Measurements from ENCODE around the gene HEPACAM.
"Not testable (repeated sequence)": the region's sequence is repeated elsewhere in the genome, so short reads cannot be mapped to it uniquely, and the experiment has no call there.

The HEPACAM gene, protein sequence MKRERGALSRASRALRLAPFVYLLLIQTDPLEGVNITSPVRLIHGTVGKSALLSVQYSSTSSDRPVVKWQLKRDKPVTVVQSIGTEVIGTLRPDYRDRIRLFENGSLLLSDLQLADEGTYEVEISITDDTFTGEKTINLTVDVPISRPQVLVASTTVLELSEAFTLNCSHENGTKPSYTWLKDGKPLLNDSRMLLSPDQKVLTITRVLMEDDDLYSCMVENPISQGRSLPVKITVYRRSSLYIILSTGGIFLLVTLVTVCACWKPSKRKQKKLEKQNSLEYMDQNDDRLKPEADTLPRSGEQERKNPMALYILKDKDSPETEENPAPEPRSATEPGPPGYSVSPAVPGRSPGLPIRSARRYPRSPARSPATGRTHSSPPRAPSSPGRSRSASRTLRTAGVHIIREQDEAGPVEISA

DNA sequence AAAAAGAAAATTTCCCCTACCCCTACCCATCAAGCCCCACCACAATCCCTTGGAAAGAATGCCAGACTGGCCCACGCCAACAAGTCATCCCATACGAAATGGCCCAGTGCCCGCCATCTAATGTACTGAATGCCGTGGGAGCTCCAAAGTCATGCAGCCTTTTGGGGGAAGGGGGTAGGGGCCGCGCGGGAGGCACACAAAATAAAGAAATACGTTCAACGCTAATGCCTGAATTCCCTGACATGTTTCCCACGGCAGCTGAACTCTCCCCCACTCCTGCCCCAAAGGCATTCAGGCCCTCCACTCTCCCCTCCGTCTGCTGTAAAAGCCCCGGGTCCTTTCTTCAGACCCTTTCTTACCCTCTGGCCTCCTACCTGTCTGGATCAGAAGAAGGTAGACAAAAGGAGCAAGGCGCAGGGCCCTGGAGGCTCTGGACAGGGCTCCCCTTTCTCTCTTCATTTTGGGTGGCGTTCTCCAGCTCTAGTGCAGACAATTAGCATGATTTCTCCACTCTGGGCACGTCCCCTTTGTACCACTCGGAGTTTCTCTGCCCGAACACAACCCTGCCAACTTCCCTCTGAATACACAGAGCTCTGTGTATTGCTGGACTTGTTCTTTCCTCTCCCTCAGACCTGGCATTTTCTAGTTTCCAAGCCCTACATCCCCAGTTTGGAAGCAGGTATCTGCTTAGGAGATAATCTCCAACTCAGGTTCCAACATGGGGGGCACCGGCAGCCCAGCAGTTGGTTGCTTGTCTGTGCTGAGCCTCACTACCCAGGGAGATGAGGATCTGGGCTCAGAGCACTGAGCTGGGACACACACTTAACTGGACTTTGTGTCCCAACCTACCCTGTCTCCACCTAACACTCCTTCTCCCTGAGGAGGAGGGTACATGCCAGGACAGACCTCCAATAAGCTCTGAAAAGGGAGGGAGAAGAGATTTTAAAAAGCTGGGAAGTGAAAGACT is at the start of gene HEPACAM:
Gene HEPACAM (minus strand): TSS at position 500 of the 967 bp plus-strand sequence. CDS start 41 bp downstream, at position 459.
- no peak for DNase-seq

DNA sequence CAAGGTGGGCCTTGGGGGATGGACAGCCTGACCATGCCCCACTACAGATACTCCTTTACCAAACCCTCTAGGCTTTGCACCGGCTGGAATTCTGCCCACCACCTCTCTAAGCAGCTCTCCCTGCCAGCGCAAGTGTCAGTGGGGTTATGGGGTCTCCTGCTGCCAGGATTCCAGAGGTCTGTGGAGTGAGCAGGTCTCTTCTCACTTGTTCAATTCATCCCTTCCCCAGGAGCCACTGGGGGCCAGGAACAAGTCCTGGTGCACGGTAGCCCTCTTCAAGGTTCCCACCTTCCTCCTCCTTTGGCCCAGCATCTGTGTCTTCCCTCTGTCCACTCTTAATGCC is 48.6 kb upstream of the HEPACAM start:
- DNase-seq = no peak

DNA sequence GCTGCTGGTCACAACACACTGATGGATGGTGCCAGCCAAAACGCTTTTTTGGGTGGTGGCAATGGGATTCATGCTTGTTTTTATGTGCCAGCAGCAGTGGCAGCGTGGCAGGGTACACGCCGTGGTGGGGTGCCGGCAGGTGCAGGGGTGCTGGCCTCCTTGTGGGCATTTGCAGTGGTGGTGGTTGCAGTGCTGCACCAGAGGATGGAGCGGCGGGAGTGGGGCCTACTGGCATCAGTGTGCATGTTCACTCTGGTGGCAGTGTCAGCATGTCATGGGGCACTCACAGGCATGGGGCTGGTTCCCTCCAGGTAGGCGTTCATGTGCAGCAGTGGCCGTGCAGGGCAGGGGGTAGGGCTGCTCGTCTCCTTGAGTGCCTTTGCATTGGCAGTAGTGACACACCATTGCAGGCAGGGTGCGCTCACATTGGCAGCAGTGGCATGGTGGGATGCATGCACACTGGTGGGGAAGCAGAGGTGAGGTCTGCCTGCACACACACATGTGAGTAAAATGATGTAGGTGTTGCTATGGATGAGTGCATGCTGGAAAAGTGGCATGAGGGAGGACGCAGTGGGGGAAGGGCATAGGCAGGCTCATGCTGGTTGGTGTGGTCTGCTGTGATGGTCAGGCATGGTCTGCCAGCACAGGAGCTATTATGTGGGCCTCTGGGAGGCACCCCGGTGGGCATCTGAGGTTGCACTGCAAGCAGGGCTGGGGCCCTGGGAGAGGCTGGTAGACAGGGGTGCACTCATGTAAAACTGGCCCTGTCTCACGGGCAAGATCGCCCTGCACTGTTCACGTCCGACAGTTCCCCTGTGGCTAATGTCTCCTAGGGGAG is 48.0 kb upstream of the HEPACAM start:
- no peak for DNase-seq

DNA sequence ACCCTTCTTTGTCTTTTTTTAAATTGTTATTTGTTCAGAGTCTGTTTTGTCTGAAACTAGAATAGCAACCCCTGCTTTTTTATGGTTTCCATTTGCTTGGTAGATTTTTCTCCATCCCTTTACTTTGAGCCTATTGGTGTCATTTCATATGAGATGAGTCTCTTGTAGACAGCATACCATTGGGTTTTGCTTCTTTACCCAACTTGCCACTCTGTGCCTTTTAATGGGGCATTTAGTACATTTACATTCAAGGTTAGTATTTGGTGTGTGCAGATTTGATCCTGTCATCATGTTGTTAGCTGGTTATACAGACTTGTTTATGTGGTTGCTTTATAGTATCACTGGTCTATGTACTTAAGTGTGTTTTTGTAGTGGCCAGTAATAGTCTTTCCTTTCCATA is 46.2 kb upstream of the HEPACAM start:
- DNase-seq = no peak

DNA sequence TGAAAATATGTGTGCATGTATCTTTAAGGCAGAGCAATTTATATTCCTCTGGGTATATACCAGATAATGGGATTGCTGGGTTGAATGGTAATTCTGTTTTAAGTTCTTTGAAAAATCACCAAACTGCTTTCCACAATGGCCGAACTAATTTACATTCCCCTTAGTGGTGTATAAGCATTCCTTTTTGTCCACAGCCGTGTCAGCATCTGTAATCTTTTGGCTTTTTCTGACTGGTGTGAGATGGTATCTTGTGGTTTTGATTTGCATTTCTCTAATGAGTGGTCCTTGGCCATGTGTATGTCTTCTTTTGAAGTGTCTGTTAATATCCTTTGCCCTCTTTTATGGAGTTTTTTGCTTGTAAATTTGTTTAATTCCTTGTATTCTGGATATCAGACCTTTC is 42.5 kb upstream of the HEPACAM start:
- DNase-seq = no peak

DNA sequence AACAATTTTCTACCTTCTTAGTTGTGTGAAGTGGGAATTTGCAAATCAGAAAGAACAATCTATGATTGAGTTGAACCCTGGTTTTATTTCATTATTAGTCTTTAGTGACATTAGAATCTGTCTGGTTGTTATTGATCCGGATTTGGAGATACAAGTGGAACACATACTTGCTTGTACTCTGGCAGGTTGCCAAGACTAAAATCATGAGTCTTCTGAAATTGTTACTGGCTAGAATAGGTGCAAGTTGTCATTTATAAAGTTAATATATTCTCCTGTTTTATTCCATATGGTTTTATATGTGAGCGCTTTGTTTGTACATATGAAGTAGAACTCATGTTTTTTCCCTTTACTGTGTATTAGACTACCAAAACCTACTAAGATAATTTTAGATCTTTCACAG is 41.2 kb upstream of the HEPACAM start:
- DNase-seq = no peak

DNA sequence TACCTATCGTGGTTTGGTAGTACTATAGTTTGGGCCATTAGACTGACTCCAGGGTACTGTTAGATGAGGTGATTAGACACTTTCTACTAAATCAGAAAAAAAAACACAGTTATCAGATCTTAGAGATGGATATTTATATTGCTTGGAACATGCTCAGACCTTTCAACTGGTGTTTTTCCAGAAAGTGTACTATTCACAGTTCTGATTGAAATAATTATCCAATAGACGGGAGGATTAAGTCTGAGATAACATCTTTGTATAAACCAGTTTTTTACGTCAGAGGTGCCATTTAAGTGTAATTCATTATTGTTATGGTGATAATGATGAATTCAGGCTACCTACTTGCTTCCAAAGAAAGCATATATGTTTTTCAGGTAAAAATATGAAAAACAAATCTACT is 40.7 kb upstream of the HEPACAM start:
- DNase-seq = no peak

DNA sequence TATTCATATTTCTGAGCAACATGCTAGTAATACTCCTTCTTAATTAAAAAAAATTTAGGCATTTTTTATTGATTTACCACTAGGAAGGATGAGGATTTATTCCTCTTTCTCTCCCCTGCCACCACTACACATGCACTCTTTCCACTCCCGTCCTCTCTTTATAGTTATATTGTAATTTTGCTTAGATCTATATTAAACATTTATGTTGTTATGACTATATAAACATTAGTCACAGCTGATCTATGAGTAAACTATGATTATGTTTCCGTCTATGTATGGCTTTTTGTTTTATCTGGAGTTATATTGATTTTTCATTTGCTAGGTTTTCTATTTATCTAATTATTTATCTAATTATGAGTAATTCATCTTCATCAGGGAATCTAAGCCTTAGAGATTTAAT is 36.0 kb upstream of the HEPACAM start:
- DNase-seq = no peak

DNA sequence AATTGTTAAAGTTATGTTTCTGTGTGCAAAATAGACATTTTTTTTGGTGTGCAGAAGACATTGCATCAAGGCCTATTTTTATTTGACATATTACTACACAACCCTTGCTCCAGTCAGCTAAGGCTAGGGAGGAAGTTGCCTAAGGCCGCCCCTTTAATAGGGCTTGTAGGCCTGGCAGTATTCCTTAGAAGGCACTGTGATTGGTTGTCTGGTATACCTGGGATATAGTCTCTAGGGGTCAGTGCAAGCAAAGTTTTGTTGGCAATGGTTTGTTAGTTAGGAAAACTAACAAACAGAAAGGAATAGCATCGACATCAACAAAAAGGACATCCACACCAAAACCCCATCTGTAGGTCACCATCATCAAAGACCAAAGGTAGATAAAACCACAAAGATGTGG is 35.1 kb upstream of the HEPACAM start:
- no peak for DNase-seq

DNA sequence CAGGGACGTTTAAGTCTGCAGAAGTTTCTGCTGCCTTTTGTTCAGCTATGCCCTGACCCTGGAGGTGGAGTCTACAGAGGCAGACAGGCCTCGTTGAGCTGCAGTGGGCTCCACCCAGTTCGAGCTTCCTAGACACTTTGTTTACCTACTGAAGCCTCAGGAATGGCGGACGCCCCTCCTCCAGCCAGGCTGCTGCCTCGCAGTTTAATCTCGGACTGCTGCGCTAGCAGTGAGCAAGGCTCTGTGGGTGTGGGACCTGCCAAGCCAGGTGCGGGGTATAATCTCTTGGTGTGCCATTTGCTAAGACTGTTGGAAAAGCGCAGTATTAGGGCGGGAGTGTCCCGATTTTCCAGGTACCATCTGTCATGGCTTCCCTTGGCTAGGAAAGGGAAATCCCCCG is 32.4 kb upstream of the HEPACAM start:
- not testable (repeated sequence) for DNase-seq

DNA sequence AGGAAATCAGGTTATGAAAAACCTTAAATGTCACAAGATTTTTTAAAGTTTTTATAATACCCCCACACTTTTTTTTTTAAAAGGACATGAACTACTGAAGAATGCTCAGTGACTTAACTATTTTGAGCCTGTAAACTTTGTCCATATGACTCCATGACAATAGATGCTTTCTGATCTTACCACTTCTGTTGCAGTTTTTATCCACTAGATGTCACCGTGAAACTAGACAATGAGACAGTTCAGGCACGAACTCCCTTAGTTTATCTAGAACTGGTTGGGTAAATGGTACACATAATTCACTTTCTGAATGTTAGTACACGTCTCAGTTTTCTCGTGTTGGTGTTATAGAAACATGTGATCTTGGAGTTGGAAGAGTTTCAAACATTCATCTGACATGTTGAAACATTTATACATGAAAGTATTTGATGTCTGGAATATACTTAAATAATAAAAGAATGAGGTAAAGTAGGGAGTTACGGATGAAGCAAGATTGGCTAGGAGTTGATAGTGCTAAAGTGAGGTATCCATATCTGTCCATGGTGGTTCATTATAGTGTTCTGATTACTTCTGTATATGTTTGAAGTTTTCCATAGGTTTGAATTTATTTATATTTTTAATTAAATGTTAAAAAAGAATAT is 26.2 kb upstream of the HEPACAM start:
- DNase-seq = no peak

DNA sequence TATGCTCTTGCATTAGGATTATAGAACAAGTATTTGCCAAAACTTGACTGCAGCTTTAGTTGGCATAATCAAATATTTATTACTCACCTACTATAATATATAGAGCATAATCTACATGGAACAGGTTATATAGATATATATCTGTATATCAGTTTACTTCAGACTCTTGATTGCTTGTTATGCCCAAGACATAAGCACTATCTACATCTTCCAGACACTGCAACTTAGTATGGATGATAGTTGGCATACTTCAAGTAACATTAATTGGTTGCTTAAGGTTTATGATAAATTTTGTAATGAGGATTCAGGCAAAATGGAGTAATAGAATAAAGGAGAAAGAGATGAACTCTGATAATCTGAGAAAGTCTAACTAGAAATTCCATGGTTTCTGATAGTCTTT is 19.2 kb upstream of the HEPACAM start:
- no peak for DNase-seq

DNA sequence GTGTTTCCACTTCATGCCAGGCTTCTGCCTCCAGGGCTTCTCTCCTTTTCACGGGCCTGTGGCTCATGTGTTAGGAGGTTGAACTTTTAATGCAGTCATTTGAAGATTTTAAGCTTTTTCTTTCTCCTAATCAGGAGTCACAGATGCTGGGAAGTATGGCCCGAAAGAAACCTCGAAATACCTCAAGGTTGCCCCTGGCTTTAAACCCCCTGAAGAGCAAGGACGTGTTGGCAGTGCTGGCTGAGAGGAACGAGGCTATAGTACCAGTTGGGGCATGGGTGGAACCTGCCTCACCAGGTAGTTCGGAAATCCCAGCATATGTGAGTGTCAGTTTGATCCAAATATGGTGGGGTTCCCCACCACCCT is 18.7 kb upstream of the HEPACAM start:
- DNase-seq = no peak

DNA sequence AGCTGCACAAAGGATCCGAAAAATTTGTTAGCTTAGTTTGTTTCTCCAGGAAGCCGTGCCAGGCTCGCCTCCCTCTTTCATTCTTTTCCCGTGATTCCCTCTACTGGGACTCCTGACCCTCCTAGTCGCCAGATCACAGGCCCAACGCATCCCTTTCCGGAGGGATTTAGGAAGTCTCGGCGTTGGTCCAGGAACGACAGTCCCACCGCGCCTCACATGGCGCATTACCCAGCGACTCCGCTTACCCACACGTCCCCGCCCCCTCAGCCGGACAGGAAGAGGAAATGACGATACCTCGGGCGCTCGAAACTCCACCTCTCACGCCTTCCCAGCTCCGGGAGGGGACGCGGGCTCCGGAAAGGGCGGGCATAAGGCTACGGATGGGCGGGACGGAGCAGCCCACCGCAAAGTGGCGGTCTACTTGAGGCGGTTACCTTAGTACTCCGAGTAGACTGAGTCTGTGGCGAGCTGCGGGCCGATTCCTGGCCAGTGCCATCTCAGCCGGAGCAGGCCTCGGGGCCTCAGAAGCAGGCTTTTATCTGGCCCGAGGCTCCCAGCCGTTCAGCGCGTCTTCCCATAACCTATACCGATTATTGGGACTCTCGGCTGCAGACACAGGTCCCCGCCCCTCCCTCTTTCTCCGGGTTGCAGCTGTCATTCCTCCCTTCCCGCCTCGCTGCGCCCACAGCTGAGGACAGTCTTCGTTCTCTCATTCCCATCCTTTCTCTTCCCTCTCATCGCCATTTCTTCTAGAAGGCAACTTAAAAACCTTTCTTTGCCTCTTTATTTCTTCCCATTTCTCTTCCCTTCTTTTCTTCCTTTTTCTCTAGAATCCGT is 18.1 kb upstream of the HEPACAM start, which contains the start of gene CCDC15:
Gene CCDC15 (plus strand): TSS at position 450 of the 837 bp plus-strand sequence. CDS start 531 bp downstream, outside the sequence.
- DNase-seq = peak; percentile 96

DNA sequence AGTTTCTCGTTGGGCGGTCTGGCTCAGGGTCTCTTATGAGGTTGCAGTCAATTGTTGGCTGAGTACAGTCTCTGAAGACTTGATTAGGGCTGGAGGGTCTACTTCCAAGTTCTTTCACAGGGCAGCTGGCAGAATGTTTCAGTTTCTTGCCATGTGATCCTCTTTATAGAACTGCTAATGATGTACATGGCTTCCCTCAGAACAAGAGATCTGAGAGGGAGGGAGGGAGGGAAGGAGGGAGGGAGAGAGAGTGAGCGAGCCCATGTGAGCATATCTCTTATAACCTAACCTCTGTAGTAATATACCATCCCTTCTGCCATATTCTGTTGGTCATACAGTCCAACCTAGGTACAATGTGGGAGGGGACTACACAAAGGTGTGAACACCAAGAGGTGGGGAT is 15.5 kb upstream of the HEPACAM start:
- DNase-seq = no peak

DNA sequence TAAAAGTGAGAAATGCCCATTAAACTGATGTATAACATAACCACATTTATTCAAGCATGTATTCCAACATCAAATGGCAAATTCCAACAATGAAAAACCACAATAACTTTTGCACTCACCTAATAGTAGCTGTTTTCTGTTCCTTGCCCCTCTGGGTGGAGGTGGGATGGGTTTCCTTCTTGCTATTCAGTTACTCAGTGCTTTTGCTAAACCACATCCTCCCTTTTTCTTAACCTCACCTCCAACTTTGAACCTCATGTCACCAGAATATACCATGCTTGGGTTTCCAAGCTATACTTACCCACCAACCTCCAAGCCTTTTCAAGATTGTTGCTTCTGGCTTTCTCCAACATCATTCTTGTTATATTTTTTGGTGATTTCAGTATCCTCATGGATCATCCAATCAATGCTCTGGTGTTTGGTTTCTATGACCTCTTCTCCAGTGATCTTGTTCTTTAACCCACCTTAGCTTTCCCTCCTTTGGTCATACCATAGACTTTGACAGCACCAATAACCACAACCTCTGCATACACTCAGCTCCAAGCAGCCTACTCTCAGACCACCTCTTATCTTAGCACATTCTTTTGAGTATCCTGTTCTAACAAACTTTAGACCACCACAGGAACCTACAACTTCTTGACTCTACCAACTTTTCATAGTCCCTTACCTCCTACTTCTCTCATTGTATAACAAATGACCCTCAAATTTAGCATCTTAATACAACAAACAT is 14.9 kb upstream of the HEPACAM start:
- no peak for DNase-seq

DNA sequence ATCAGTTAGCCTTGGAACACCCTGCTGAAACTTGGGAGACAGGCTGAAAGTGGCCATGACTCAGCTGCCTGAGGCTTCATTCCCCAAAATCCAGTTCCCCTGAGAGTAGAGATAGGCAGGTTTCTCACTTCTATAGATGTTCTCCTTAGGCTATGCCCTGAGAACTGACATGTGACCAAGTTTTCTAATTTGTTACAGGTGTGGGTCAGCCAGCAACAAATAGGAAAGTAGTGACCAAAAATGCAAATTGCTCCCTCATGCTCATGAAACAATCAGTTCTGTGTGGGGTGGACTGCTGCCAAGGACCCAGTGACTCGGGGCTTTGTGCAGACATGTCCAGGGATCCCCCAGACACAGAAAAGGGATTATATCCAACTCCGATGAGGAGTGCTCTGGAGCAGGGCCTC is 10.9 kb upstream of the HEPACAM start:
- no peak for DNase-seq

DNA sequence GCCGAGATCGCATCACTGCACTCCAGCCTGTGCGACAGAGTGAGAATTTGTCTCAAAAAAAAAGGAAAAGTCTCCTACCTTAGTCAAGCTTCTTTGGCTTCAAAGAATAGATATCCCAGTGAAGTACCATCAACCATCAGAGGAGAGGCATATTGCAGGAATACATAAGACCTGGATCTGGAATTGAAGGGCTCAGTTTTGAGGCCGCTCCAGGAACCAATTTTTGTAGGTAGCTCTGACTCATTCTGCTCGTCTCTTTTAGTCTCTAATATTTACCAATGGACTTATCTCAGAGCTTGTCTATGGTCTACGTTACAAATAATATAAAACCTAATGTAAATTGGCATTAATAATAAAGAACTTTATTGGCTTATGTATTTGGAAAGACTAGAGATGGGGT is 10.0 kb upstream of the HEPACAM start:
- DNase-seq = no peak

DNA sequence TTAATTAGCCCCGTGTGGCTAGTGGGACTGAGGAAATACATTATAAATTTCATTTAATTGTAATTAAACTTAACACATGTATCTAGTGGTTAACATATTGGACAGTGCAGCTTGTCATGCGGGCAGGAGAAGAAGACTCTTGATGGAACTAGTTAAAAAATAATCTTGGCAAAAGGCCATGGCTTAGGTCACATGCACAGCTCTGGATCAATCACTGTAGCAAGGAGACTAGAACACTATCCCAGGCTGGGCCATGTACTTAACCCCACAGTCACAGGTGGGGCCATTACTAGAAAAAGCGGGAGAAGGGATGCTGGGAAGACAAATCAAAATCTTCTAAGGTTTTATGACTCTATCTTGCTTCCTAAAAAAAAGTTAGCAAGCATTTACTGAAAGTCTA is 8.7 kb upstream of the HEPACAM start:
- DNase-seq = no peak

DNA sequence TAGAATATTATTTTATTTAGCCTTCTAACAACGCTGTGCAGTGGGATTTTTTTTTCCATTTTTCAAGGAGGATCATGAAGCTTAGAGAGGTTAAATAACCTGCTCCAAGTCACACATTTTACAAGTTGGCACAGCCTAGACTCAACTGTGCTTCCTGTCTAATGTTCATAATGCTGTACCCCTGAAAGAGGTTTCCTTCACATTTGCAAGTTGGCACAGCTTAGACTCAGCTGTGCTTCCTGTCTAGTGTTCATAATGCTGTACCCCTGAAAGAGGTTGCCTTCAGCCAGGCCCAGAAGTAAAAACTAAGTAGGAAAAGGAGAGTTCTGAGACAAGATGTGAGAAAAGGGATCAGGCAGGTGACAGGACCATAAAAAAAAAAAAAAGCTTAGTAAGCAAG is 7.9 kb upstream of the HEPACAM start:
- DNase-seq = no peak

DNA sequence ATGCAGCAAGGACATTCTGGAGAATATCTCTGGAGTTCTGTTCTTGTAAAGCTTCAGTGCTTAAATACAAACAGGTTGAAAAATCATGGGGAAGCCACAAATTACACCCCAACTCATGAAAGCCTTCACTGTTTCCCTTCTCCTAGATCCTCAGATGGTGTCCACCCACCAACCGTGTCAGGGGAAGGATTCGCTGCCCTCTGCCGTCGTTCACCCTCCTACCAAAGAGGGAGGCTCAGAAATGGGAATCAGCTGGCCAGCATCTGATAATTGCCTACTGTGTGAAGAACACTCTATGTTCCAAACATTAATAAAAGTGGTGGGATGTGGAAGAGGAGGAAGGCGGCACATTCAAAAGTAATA is 7.4 kb upstream of the HEPACAM start:
- DNase-seq = no peak
